H54 (cell line): ENCODE measurements around the gene HES2.
"Not testable (repeated sequence)": the region's sequence is repeated elsewhere in the genome, so short reads cannot be mapped to it uniquely, and the experiment has no call there.

Experiments used
- DNase-seq: peaks from one replicate; pipeline ENCODE4 v3.0.0; 2011; ENCODE audit warnings: low spot score, mixed read lengths; ENCODE audit not compliant: insufficient read length
- FAIRE-seq: peaks from 3 replicates; lab custom pipeline; 2011; peaks lifted over from hg19 to GRCh38; lab: Jason Lieb, UNC
- POLR2A ChIP-seq: IDR thresholded peaks from 2 replicates; pipeline ENCODE4 v1.6.1; 2011; ENCODE audit warnings: low read depth, mild to moderate bottlenecking, low read length

The HES2 gene

GRCh38 chr1:6409053-6409452 lies 10.7 kb downstream of the HES2 start:
- DNase-seq (no peak), FAIRE-seq (no peak)
- no peak for TF ChIP-seq POLR2A

- no peak for DNase-seq
Observed at GRCh38 chr1:6408023-6408422, 11.7 kb downstream of the HES2 start.

GRCh38 chr1:6401673-6402072 lies 18.0 kb downstream of the HES2 start:
- FAIRE-seq, result no peak
- TF ChIP-seq POLR2A, result no peak
- DNase-seq, result no peak

More at GRCh38 chr1:6408023-6408422, 11.7 kb downstream of the HES2 start:
- no peak for TF ChIP-seq POLR2A
- no peak for FAIRE-seq

GRCh38 chr1:6399294-6399693 lies 20.4 kb downstream of the HES2 start:
- FAIRE-seq (no peak), DNase-seq (no peak)
- TF ChIP-seq POLR2A, result no peak

GRCh38 chr1:6397844-6398441 lies 21.8 kb downstream of the HES2 start:
- TF ChIP-seq POLR2A, result no peak
- DNase-seq (no peak), FAIRE-seq (no peak)

- no peak for DNase-seq
- no peak for TF ChIP-seq POLR2A
- FAIRE-seq, result no peak
Observed at GRCh38 chr1:6396998-6397397, 22.7 kb downstream of the HES2 start.

GRCh38 chr1:6395781-6396244 lies 23.9 kb downstream of the HES2 start:
- not testable (repeated sequence) for DNase-seq, FAIRE-seq

GRCh38 chr1:6395130-6395529 lies 24.6 kb downstream of the HES2 start:
- FAIRE-seq, DNase-seq: not testable (repeated sequence)

- no peak for FAIRE-seq
- TF ChIP-seq POLR2A, result peak; percentile 9; the same call in 1 of the 2 replicates
- peak; percentile 81 for DNase-seq
Observed at GRCh38 chr1:6393400-6394187, 26.1 kb downstream of the HES2 start, which contains the start of gene ACOT7. ACOT7 (minus strand) TSS chr1:6393767; CDS start chr1:6393399, 368 bp downstream.

GRCh38 chr1:6392809-6393399 lies 26.8 kb downstream of the HES2 start:
- FAIRE-seq (no peak), DNase-seq (no peak)
- TF ChIP-seq POLR2A, result peak; percentile 25; the same call in 1 of the 2 replicates

GRCh38 chr1:6391951-6392808 lies 27.5 kb downstream of the HES2 start:
- no peak for DNase-seq
- TF ChIP-seq POLR2A, result no peak
- no peak for FAIRE-seq

GRCh38 chr1:6389971-6390370 lies 29.7 kb downstream of the HES2 start:
- FAIRE-seq (no peak), DNase-seq (no peak)
- TF ChIP-seq POLR2A, result no peak

GRCh38 chr1:6386371-6386949 lies 33.3 kb downstream of the HES2 start:
- TF ChIP-seq POLR2A, result no peak
- peak; percentile 87 for FAIRE-seq
- no peak for DNase-seq
